OCI-LY1 (cell line): ENCODE measurements around the gene CEP131.

ENCODE experiments used
- H2AFZ ChIP-seq: fragments of 200-600 bp; sonication (generic), shearing (Covaris generic); 2 replicates; pipeline ENCODE4 v1.6.0; 2014; ENCODE audit warnings: antibody characterized with exemption, mild to moderate bottlenecking, low read length
- H3F3A ChIP-seq: fragments of 200-600 bp; sonication (generic), shearing (Covaris generic); 2 replicates; pipeline ENCODE4 v1.6.0; 2014; ENCODE audit warnings: mild to moderate bottlenecking, antibody characterized with exemption, low read length, moderate library complexity; ENCODE audit not compliant: insufficient read depth
- H3K27ac ChIP-seq: fragments of 200-600 bp; sonication (generic); 2 replicates; pipeline ENCODE4 v1.5.1; 2014; ENCODE audit warnings: low read length, mixed run types, mild to moderate bottlenecking, low read depth; ENCODE audit not compliant: poor library complexity, severe bottlenecking
- H3K27me3 ChIP-seq: fragments of 200-600 bp; sonication (generic); 2 replicates; pipeline ENCODE4 v1.6.0; 2014; ENCODE audit warnings: antibody characterized with exemption, mild to moderate bottlenecking, low read length, moderate library complexity; ENCODE audit not compliant: insufficient read depth
- H3K36me3 ChIP-seq: fragments of 200-600 bp; sonication (generic); 2 replicates; pipeline ENCODE4 v1.6.1; 2014; ENCODE audit warnings: mild to moderate bottlenecking, antibody characterized with exemption, low read length, moderate library complexity, mixed read lengths; ENCODE audit not compliant: insufficient read depth
- H3K4me1 ChIP-seq: fragments of 200-600 bp; sonication (generic); 2 replicates; pipeline ENCODE4 v1.5.1; 2014; ENCODE audit warnings: mild to moderate bottlenecking, low read length, moderate library complexity; ENCODE audit not compliant: insufficient read depth, severe bottlenecking
- H3K4me2 ChIP-seq: fragments of 200-600 bp; sonication (generic), shearing (Covaris generic); 2 replicates; pipeline ENCODE4 v1.6.1; 2014; ENCODE audit warnings: low read length
- H3K4me3 ChIP-seq: fragments of 200-600 bp; sonication (generic); 2 replicates; pipeline ENCODE4 v1.5.1; 2014; ENCODE audit warnings: low read length, low read depth, mild to moderate bottlenecking, mixed read lengths; ENCODE audit not compliant: poor library complexity, severe bottlenecking
- H3K79me2 ChIP-seq: fragments of 200-600 bp; shearing (Covaris generic); 2 replicates; pipeline ENCODE4 v1.6.1; 2016; ENCODE audit warnings: mixed run types, low read length, mixed read lengths; ENCODE audit not compliant: insufficient read depth
- H3K9ac ChIP-seq: fragments of 200-600 bp; sonication (generic), shearing (Covaris generic); 2 replicates; pipeline ENCODE4 v1.6.1; 2014; ENCODE audit warnings: mild to moderate bottlenecking, low read length, mixed read lengths
- H3K9me2 ChIP-seq: fragments of 200-600 bp; sonication (generic), shearing (Covaris generic); 2 replicates; pipeline ENCODE4 v1.6.1; 2014; ENCODE audit warnings: low read depth, mild to moderate bottlenecking, low read length, mixed read lengths
- H3K9me3 ChIP-seq: fragments of 200-600 bp; shearing (Covaris generic); 2 replicates; pipeline ENCODE4 v1.6.1; 2014; ENCODE audit warnings: low read length, mixed read lengths
- H4K20me1 ChIP-seq: fragments of 200-600 bp; sonication (generic), shearing (Covaris generic); 2 replicates; pipeline ENCODE4 v1.6.0; 2016; ENCODE audit warnings: mild to moderate bottlenecking, low read length; ENCODE audit not compliant: insufficient read depth
- EZH2 ChIP-seq: fragments of 200-600 bp; sonication (generic), shearing (Covaris generic); IDR thresholded peaks from 2 replicates; pipeline ENCODE4 v1.8.0; 2017; ENCODE audit warnings: borderline replicate concordance, mixed run types, mild to moderate bottlenecking, antibody characterized with exemption, low read length, moderate library complexity, mixed read lengths
- TF ChIP-seq, protein P1 (sequence below): fragments of 200-600 bp; sonication (generic), shearing (Covaris generic); IDR thresholded peaks from 2 replicates; pipeline ENCODE4 v1.5.1; 2017; ENCODE audit warnings: mild to moderate bottlenecking, antibody characterized with exemption, low read length, moderate library complexity, mixed read lengths

The CEP131 gene

DNA sequence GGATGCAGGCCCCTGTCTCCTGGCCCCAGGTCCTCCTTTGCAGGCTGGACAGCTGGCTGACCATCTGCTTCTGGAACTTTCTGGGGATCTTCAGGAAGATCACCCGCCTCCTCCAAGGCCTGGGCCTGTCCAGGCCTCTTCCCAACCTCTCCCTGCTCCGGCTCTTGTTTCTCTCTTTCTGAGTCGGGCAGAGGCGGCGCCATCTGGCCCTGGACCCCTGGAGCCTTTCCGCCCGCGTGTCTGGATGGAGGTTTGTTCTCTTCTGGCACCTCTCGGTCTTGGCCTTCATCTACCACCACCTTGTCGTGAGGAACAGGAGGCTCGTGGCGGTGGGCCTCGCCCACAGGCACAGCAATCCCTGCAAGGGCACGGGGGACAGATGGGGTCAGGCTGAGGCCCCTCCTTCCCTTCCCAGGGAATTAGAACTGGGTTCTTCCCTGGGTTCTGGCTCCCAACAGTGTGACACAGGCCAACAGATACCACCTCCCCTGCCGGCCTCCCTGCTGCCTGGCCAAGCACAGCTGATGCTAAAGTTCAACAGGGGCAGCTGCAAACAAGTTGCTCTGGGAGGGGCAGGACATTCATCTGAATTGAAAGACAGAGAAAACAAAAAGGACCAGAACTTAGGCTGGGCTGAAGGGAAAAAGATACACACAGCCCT, 29.7 kb upstream of the CEP131 start:
- Histone ChIP-seq H4K20me1 (no peaks in the 10 kb centered on the region), H3K27ac (peak overlapping the region; percentile 98), H2AFZ (no peak overlapping the region), H3K9ac (peak overlapping the region; percentile 62), H3K4me2 (peak overlapping the region; percentile 57), H3F3A (peaks cover 9% of the 10 kb centered on the region), H3K4me1 (peaks cover 39% of the 10 kb centered on the region), H3K36me3 (no peaks in the 10 kb centered on the region), H3K4me3 (peak overlapping the region; percentile 43), H3K79me2 (no peaks in the 10 kb centered on the region), H3K9me2 (no peaks in the 10 kb centered on the region), H3K9me3 (no peaks in the 10 kb centered on the region), H3K27me3 (no peaks in the 10 kb centered on the region)
- TF ChIP-seq, protein P1, sequence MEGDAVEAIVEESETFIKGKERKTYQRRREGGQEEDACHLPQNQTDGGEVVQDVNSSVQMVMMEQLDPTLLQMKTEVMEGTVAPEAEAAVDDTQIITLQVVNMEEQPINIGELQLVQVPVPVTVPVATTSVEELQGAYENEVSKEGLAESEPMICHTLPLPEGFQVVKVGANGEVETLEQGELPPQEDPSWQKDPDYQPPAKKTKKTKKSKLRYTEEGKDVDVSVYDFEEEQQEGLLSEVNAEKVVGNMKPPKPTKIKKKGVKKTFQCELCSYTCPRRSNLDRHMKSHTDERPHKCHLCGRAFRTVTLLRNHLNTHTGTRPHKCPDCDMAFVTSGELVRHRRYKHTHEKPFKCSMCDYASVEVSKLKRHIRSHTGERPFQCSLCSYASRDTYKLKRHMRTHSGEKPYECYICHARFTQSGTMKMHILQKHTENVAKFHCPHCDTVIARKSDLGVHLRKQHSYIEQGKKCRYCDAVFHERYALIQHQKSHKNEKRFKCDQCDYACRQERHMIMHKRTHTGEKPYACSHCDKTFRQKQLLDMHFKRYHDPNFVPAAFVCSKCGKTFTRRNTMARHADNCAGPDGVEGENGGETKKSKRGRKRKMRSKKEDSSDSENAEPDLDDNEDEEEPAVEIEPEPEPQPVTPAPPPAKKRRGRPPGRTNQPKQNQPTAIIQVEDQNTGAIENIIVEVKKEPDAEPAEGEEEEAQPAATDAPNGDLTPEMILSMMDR, result no peak
- TF ChIP-seq EZH2, result no peak

DNA sequence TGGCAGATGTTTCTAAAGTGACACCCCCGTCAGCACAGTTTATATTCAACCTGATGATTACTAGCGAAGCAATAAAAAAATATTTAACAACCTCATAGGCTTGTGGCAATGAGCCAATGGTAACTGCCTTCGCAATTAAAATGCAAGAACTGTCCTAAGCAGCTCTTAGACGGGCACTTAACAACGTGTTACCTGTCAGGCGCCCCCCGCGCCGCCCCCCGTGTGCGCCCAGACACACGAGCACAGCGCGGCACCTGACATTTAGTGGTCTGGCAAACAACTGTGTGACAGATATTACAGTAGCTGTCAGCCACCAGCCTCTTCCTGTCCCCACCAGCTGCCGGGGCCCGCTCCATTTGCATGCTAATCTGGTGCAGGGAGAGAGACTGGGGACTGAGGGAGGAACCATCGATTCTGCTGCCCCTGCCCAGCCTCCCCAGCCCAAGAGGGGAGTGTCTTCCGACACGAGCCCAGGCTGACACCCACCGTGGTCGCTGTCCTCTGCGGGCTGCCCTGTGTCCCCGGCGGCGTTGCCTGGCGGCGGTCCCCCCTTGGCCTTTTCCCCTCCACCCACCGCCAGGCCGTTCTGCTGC, 29.0 kb upstream of the CEP131 start:
- Histone ChIP-seq H3F3A (peaks cover 9% of the 10 kb centered on the region), H3K27me3 (no peaks in the 10 kb centered on the region), H2AFZ (no peak overlapping the region), H3K9ac (peak overlapping the region; percentile 63), H4K20me1 (no peaks in the 10 kb centered on the region), H3K4me2 (peak overlapping the region; percentile 57), H3K9me2 (no peaks in the 10 kb centered on the region), H3K27ac (peak overlapping the region; percentile 98), H3K79me2 (no peaks in the 10 kb centered on the region), H3K9me3 (no peaks in the 10 kb centered on the region), H3K36me3 (no peaks in the 10 kb centered on the region), H3K4me3 (peak overlapping the region; percentile 43), H3K4me1 (peaks cover 39% of the 10 kb centered on the region)
- TF ChIP-seq, protein P1, result no peak
- TF ChIP-seq EZH2, result no peak

DNA sequence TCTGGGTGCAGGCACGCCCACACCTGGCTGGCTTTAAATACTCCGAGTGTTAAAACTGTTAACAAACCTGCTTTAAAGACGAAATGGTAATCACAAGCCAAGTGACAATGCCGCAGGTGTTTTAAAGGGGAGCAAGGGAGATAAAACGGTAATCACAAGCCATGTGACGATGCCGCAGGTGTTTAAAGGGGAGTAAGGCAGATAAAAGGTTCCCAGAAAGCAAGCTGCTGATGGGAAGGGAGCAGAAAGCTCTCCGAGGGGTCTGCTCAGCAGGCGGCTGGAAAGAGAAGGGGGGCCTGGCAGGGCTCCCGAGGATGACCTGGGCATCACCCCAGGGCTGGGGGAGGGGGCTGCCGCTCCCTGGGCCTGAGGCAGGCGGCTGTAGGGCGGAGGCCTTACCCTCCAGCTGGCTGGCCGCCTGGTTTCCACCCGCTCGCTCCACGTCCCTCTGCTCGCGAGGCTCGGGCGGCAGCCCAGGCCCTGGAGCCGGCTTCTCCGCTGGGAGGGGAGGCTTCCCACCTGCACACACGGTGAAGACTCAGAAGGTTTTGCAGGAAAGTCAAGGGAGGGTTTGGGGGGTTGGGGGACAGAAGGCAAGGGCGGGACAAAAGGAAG, 28.4 kb upstream of the CEP131 start:
- Histone ChIP-seq H3K9me3 (no peaks in the 10 kb centered on the region), H3F3A (peaks cover 9% of the 10 kb centered on the region), H3K4me3 (peak overlapping the region; percentile 43), H4K20me1 (no peaks in the 10 kb centered on the region), H3K27ac (peak overlapping the region; percentile 98), H3K4me1 (peaks cover 39% of the 10 kb centered on the region), H2AFZ (no peak overlapping the region), H3K79me2 (no peaks in the 10 kb centered on the region), H3K36me3 (no peaks in the 10 kb centered on the region), H3K27me3 (no peaks in the 10 kb centered on the region), H3K9me2 (no peaks in the 10 kb centered on the region), H3K4me2 (peak overlapping the region; percentile 57), H3K9ac (peak overlapping the region; percentile 63)
- TF ChIP-seq, protein P1, result no peak
- TF ChIP-seq EZH2, result no peak
